Stimulated activated effector memory CD8-positive, alpha-beta T cell treated with anti-CD3 and anti-CD28 coated beads, Interleukin-12 subunit alpha, Interleukin-12 subunit beta, amount 100 ng/mL, for 72 hours (primary cell): ENCODE results near the gene SMG6.

Experiments
- ATAC-seq: fragments of 150-1000 bp; cut with Tn5 transposase; 2 replicates; pipeline ENCODE4 v1.10.0; 2021
- DNase-seq, 2 donors: peaks; one replicate each; pipeline ENCODE4 v3.0.0; 2021 to 2022; ENCODE audit warnings: low spot score in 2 of 2
- H3K27ac Mint-ChIP-seq: one replicate; pipeline ENCODE4 v1.8.0; 2022; ENCODE audit warnings: mild to moderate bottlenecking, mixed read lengths
- H3K36me3 Mint-ChIP-seq: one replicate; pipeline ENCODE4 v1.8.0; 2022; ENCODE audit warnings: mild to moderate bottlenecking, mixed read lengths
- H3K4me1 Mint-ChIP-seq: one replicate; pipeline ENCODE4 v1.8.0; 2022; ENCODE audit warnings: mixed read lengths
- H3K4me3 Mint-ChIP-seq: one replicate; pipeline ENCODE4 v1.8.0; 2022; ENCODE audit warnings: mild to moderate bottlenecking, mixed read lengths
- H3K9me3 Mint-ChIP-seq: one replicate; pipeline ENCODE4 v1.8.0; 2022; ENCODE audit warnings: mixed read lengths

SMG6 gene

GRCh38 chr17:2055292-2056205 is 248.0 kb downstream of the SMG6 start:
- peak; percentile 38 to 70 for DNase-seq
- Mint-ChIP-seq H3K9me3 (no peaks in the 10 kb centered on the region), H3K4me1 (peaks cover 34% of the 10 kb centered on the region), H3K27ac (no peak overlapping the region), H3K4me3 (peak overlapping the region; percentile 74), H3K36me3 (peaks cover 59% of the 10 kb centered on the region)
- peak; percentile 2 for ATAC-seq

GRCh38 chr17:2054512-2055291 is 248.9 kb downstream of the SMG6 start, which contains the start of gene HIC1:
Gene HIC1 (plus strand): TSS chr17:2055103. CDS start chr17:2056691, 1,588 bp downstream.
- H3K27ac Mint-ChIP-seq: peak within 1 kb of the TSS; percentile 86
- H3K4me3 Mint-ChIP-seq: peak within 1 kb of the TSS; percentile 74
- peaks cover 27% of the 10 kb centered on the region for H3K4me1 Mint-ChIP-seq
- DNase-seq: peak; percentile 89 to 91
- ATAC-seq: peak; percentile 69
- H3K9me3 Mint-ChIP-seq: no peaks in the 10 kb centered on the region
- H3K36me3 Mint-ChIP-seq: peaks cover 51% of the 10 kb centered on the region

- Mint-ChIP-seq H3K27ac (peak overlapping the region; percentile 86), H3K36me3 (peaks cover 50% of the 10 kb centered on the region), H3K4me1 (peaks cover 26% of the 10 kb centered on the region)
These were observed 249.4 kb downstream of the SMG6 start for GRCh38 chr17:2054262-2054511.

GRCh38 chr17:2053380-2054261 is 250.0 kb downstream of the SMG6 start:
- peak overlapping the region; percentile 86 for H3K27ac Mint-ChIP-seq
- DNase-seq: peak; percentile 80 to 92

More at GRCh38 chr17:2054262-2054511, 249.4 kb downstream of the SMG6 start:
- no peaks in the 10 kb centered on the region for H3K9me3 Mint-ChIP-seq
- DNase-seq: peak; percentile 57 to 88
- no peak for ATAC-seq
- H3K4me3 Mint-ChIP-seq: peak overlapping the region; percentile 74

GRCh38 chr17:2051933-2052559 is 251.5 kb downstream of the SMG6 start:
- no peaks in the 10 kb centered on the region for H3K9me3 Mint-ChIP-seq
- H3K4me1 Mint-ChIP-seq: peaks cover 36% of the 10 kb centered on the region
- peaks cover 34% of the 10 kb centered on the region for H3K36me3 Mint-ChIP-seq
- H3K27ac Mint-ChIP-seq: peak overlapping the region; percentile 72
- DNase-seq (no peak), ATAC-seq (no peak)
- peak overlapping the region; percentile 43 for H3K4me3 Mint-ChIP-seq

More at GRCh38 chr17:2053380-2054261, 250.0 kb downstream of the SMG6 start:
- H3K4me3 Mint-ChIP-seq: peak overlapping the region; percentile 74
- H3K9me3 Mint-ChIP-seq: no peaks in the 10 kb centered on the region
- peaks cover 31% of the 10 kb centered on the region for H3K4me1 Mint-ChIP-seq
- H3K36me3 Mint-ChIP-seq: peaks cover 47% of the 10 kb centered on the region
- ATAC-seq: peak; percentile 41

GRCh38 chr17:2051061-2051932 is 252.3 kb downstream of the SMG6 start:
- H3K27ac Mint-ChIP-seq: peak overlapping the region; percentile 72
- DNase-seq (no peak), ATAC-seq (no peak)
- H3K36me3 Mint-ChIP-seq: peaks cover 28% of the 10 kb centered on the region
- no peaks in the 10 kb centered on the region for H3K9me3 Mint-ChIP-seq
- peaks cover 36% of the 10 kb centered on the region for H3K4me1 Mint-ChIP-seq
- peak overlapping the region; percentile 43 for H3K4me3 Mint-ChIP-seq

GRCh38 chr17:2050300-2051060 is 253.1 kb downstream of the SMG6 start:
- DNase-seq (peak; percentile 68 to 83), ATAC-seq (peak; percentile 27)
- Mint-ChIP-seq H3K27ac (no peak overlapping the region), H3K36me3 (peaks cover 28% of the 10 kb centered on the region), H3K9me3 (no peaks in the 10 kb centered on the region), H3K4me3 (peak overlapping the region; percentile 64), H3K4me1 (peaks cover 36% of the 10 kb centered on the region)

- DNase-seq (peak; percentile 90 to 97), ATAC-seq (peak; percentile 63)
- peaks cover 38% of the 10 kb centered on the region for H3K4me1 Mint-ChIP-seq
- H3K27ac Mint-ChIP-seq: peak overlapping the region; percentile 74
- peaks cover 34% of the 10 kb centered on the region for H3K36me3 Mint-ChIP-seq
- H3K9me3 Mint-ChIP-seq: no peaks in the 10 kb centered on the region
- peak overlapping the region; percentile 64 for H3K4me3 Mint-ChIP-seq
These were observed 254.0 kb downstream of the SMG6 start for GRCh38 chr17:2049333-2050299.

- H3K4me1 Mint-ChIP-seq: peaks cover 38% of the 10 kb centered on the region
- peak overlapping the region; percentile 64 for H3K4me3 Mint-ChIP-seq
- peak overlapping the region; percentile 74 for H3K27ac Mint-ChIP-seq
- DNase-seq: no peak
- peaks cover 34% of the 10 kb centered on the region for H3K36me3 Mint-ChIP-seq
- H3K9me3 Mint-ChIP-seq: no peaks in the 10 kb centered on the region
- ATAC-seq: no peak
These were observed 254.8 kb downstream of the SMG6 start for GRCh38 chr17:2048805-2049204.

- peaks cover 41% of the 10 kb centered on the region for H3K4me1 Mint-ChIP-seq
- ATAC-seq (no peak), DNase-seq (no peak)
- no peak overlapping the region for H3K4me3 Mint-ChIP-seq
- peaks cover 36% of the 10 kb centered on the region for H3K36me3 Mint-ChIP-seq
- no peak overlapping the region for H3K27ac Mint-ChIP-seq
- H3K9me3 Mint-ChIP-seq: no peaks in the 10 kb centered on the region
These were observed 256.0 kb downstream of the SMG6 start for GRCh38 chr17:2047590-2047989.

GRCh38 chr17:2044263-2044894 is 259.2 kb downstream of the SMG6 start:
- H3K4me3 Mint-ChIP-seq: no peak overlapping the region
- ATAC-seq: no peak
- peaks cover 53% of the 10 kb centered on the region for H3K36me3 Mint-ChIP-seq
- DNase-seq: no peak
- H3K4me1 Mint-ChIP-seq: peaks cover 41% of the 10 kb centered on the region
- peak overlapping the region; percentile 97 for H3K27ac Mint-ChIP-seq
- no peaks in the 10 kb centered on the region for H3K9me3 Mint-ChIP-seq

- Mint-ChIP-seq H3K4me3 (peak overlapping the region; percentile 96), H3K4me1 (peaks cover 35% of the 10 kb centered on the region), H3K9me3 (no peaks in the 10 kb centered on the region), H3K36me3 (peaks cover 55% of the 10 kb centered on the region), H3K27ac (peak overlapping the region; percentile 97)
- DNase-seq: no peak
- no peak for ATAC-seq
These were observed 259.8 kb downstream of the SMG6 start for GRCh38 chr17:2043785-2044184.
